Motor neuron (in vitro differentiated cells): ENCODE results near the gene FMNL2. TPM values are rescaled to one million over a fixed set of nuclear protein-coding genes. Genes with fewer than 3 reads are reported as not detected.

Experiments used
- ATAC-seq, 8 experiments: fragments of 200-7000 bp; cut with Tn5 transposase; replicated peaks in 6 of 8; 2 replicates each; pipeline ENCODE4 v1.8.0; 2021; ENCODE audit warnings: mild to moderate bottlenecking in 8 of 8, moderate library complexity in 8 of 8
- H3K27ac ChIP-seq, 2 donors: fragments of 250-450 bp; sonication (Bioruptor Pico); 2 replicates each; pipeline ENCODE4 v1.9.0; 2021; ENCODE audit warnings: antibody characterized with exemption in 2 of 2, mild to moderate bottlenecking in 2 of 2, moderate library complexity in 1 of 2
- H3K4me1 ChIP-seq, 2 donors: fragments of 250-450 bp; sonication (Bioruptor Pico); replicated peaks in 1 of 2; 2 replicates each; pipeline ENCODE4 v1.6.1; 2021; ENCODE audit warnings: antibody characterized with exemption in 2 of 2, mild to moderate bottlenecking in 2 of 2, moderate library complexity in 1 of 2
- H3K4me3 ChIP-seq, 5 donors: fragments of 250-450 bp; sonication (Bioruptor Pico); 2 replicates each; pipeline ENCODE4 v1.9.0; 2021; ENCODE audit warnings: antibody characterized with exemption in 5 of 5, mild to moderate bottlenecking in 5 of 5, moderate library complexity in 4 of 5
- WGBS, 10 experiments: fragments of 450-650 bp; shearing (Covaris generic); methylation state at CpG; one replicate each; pipeline ENCODE4 v1.0.0; 2022; 5-methylcytosine and 5-hydroxymethylcytosine counted together
- in situ Hi-C, 9 experiments: fragments of 400-800 bp; cut with MboI; loops; one replicate each; pipeline ENCODE4 v1.15.0; 2021; ENCODE audit warnings: low sequenced_read_pairs in 9 of 9, low pct_unique_long_range_greater_than_20kb in 2 of 9; ENCODE audit not compliant: unreplicated experiment in 9 of 9
- total RNA-seq, 8 experiments: library from RNA; unstranded; fragments of 300-600 nt; gene quantifications; 2 replicates each; pipeline versions ENCODE4 v1.2.3 to v1.2.4, GENCODE V29; 2022

Gene FMNL2
- total RNA-seq, 8 experiments from 2014 or later, result 28.9 to 179 (median 64.2) TPM

- 75 to 100% (median 100%) methylated on average over 1 of the region's 1 CpG; no CpG with 5 or more reads in 2 of the 10 experiments for WGBS, 10 experiments
- Histone ChIP-seq H3K4me1 (peaks cover 30 to 35% of the 10 kb centered on the region in 2 donors), H3K27ac (no peak overlapping the region)
These were observed 119.4 kb downstream of the FMNL2 start for GRCh38 chr2:152454371-152454770.

GRCh38 chr2:152454960-152455359 is 120.0 kb downstream of the FMNL2 start:
- Histone ChIP-seq H3K4me1 (peaks cover 28 to 35% of the 10 kb centered on the region in 2 donors), H3K27ac (no peak overlapping the region), H3K4me3 (no peak overlapping the region)
- in situ Hi-C loops, result loop anchor here in 1 of 9 experiments (25.0 kb wide), 1 partner anchor 268 kb away; the partner anchor contains the start of gene STAM2
- no peak for ATAC-seq
- WGBS, 10 experiments, result 10 to 100% (median 42%) methylated on average over 1 of the region's 1 CpG; no CpG with 5 or more reads in 2 of the 10 experiments

More at GRCh38 chr2:152454371-152454770, 119.4 kb downstream of the FMNL2 start:
- no peak for ATAC-seq
- in situ Hi-C loops, result loop anchor here in 1 of 9 experiments (25.0 kb wide), 1 partner anchor 267 kb away; the partner anchor contains the start of gene STAM2
- no peak overlapping the region for H3K4me3 ChIP-seq

GRCh38 chr2:152455738-152456137 is 120.8 kb downstream of the FMNL2 start:
- no peak overlapping the region for H3K27ac ChIP-seq
- peaks cover 28 to 35% of the 10 kb centered on the region in 2 donors for H3K4me1 ChIP-seq
- no peak for ATAC-seq
- WGBS, 10 experiments, result 97 to 100% (median 99%) methylated on average over 3 to 6 of the region's 6 CpGs; no CpG with 5 or more reads in 4 of the 10 experiments
- in situ Hi-C loops, result loop anchor here in 1 of 9 experiments (25.0 kb wide), 1 partner anchor 268 kb away; the partner anchor contains the start of gene STAM2
- no peak overlapping the region for H3K4me3 ChIP-seq

GRCh38 chr2:152456262-152456661 is 121.3 kb downstream of the FMNL2 start:
- 20 to 100% (median 93%) methylated on average over 1 to 3 of the region's 3 CpGs; no CpG with 5 or more reads in 1 of the 10 experiments for WGBS, 10 experiments
- Histone ChIP-seq H3K4me1 (peaks cover 28 to 35% of the 10 kb centered on the region in 2 donors), H3K4me3 (no peak overlapping the region), H3K27ac (no peak overlapping the region)
- ATAC-seq, result peak in 1 of 8 experiments; percentile 60
- in situ Hi-C loops, result loop anchor here in 1 of 9 experiments (25.0 kb wide), 1 partner anchor 269 kb away; the partner anchor contains the start of gene STAM2

- WGBS, 10 experiments, result 68 to 100% (median 90%) methylated on average over 1 to 5 of the region's 5 CpGs; no CpG with 5 or more reads in 3 of the 10 experiments
- ATAC-seq, result no peak
- Histone ChIP-seq H3K4me3 (no peak overlapping the region), H3K4me1 (peaks cover 9 to 19% of the 10 kb centered on the region in 2 donors), H3K27ac (no peak overlapping the region)
- in situ Hi-C loops, result loop anchor here in 1 of 9 experiments (25.0 kb wide), 1 partner anchor 271 kb away; the partner anchor contains the start of gene STAM2
These were observed 123.5 kb downstream of the FMNL2 start for GRCh38 chr2:152458441-152458940.

- ATAC-seq, result no peak
- no peak overlapping the region for H3K4me3 ChIP-seq
- in situ Hi-C loops, result loop anchor here in 1 of 9 experiments (25.0 kb wide), 1 partner anchor 272 kb away; the partner anchor contains the start of gene STAM2
- peaks cover 3 to 14% of the 10 kb centered on the region in 2 donors for H3K4me1 ChIP-seq
- WGBS, 10 experiments, result 75 to 100% (median 98%) methylated on average over 1 to 2 of the region's 2 CpGs; no CpG with 5 or more reads in 2 of the 10 experiments
- no peak overlapping the region for H3K27ac ChIP-seq
These were observed 124.1 kb downstream of the FMNL2 start for GRCh38 chr2:152459091-152459490.

- Histone ChIP-seq H3K27ac (no peak overlapping the region), H3K4me1 (peaks cover 7 to 10% of the 10 kb centered on the region in 2 donors), H3K4me3 (no peak overlapping the region)
- WGBS, 10 experiments, result 75 to 100% (median 90%) methylated on average over 1 to 6 of the region's 6 CpGs; no CpG with 5 or more reads in 1 of the 10 experiments
- no peak for ATAC-seq
- in situ Hi-C loops, result loop anchor here in 1 of 9 experiments (25.0 kb wide), 1 partner anchor 273 kb away; the partner anchor contains the start of gene STAM2
These were observed 125.6 kb downstream of the FMNL2 start for GRCh38 chr2:152460567-152460966.

- Histone ChIP-seq H3K4me1 (peaks cover 7 to 10% of the 10 kb centered on the region in 2 donors), H3K27ac (no peak overlapping the region), H3K4me3 (no peak overlapping the region)
- 80 to 100% (median 100%) methylated on average over 1 to 3 of the region's 3 CpGs; no CpG with 5 or more reads in 2 of the 10 experiments for WGBS, 10 experiments
- no peak for ATAC-seq
- in situ Hi-C loops, result loop anchor here in 1 of 9 experiments (25.0 kb wide), 1 partner anchor 275 kb away; the partner anchor contains the start of gene STAM2
These were observed 127.1 kb downstream of the FMNL2 start for GRCh38 chr2:152462120-152462519.

GRCh38 chr2:152462779-152463178 is 127.8 kb downstream of the FMNL2 start:
- no peak for ATAC-seq
- peaks cover 12 to 13% of the 10 kb centered on the region in 2 donors for H3K4me1 ChIP-seq
- in situ Hi-C loops, result loop anchor here in 1 of 9 experiments (25.0 kb wide), 1 partner anchor 275 kb away; the partner anchor contains the start of gene STAM2
- WGBS, 10 experiments, result 81 to 100% (median 89%) methylated on average over 2 to 5 of the region's 5 CpGs; no CpG with 5 or more reads in 1 of the 10 experiments
- H3K4me3 ChIP-seq, result no peak overlapping the region
- H3K27ac ChIP-seq, result no peak overlapping the region

GRCh38 chr2:152464851-152465470 is 130.0 kb downstream of the FMNL2 start:
- H3K27ac ChIP-seq, result no peak overlapping the region
- in situ Hi-C loops, result loop anchor here in 1 of 9 experiments (25.0 kb wide), 1 partner anchor 278 kb away; the partner anchor contains the start of gene STAM2
- H3K4me1 ChIP-seq, result peaks cover 24 to 29% of the 10 kb centered on the region in 2 donors
- no peak overlapping the region for H3K4me3 ChIP-seq
- WGBS, 10 experiments, result 78 to 95% (median 90%) methylated on average over 1 to 5 of the region's 7 CpGs; no CpG with 5 or more reads in 3 of the 10 experiments
- ATAC-seq, result no peak

GRCh38 chr2:152465541-152465940 is 130.6 kb downstream of the FMNL2 start:
- ATAC-seq, result no peak
- Histone ChIP-seq H3K27ac (no peak overlapping the region), H3K4me3 (no peak overlapping the region), H3K4me1 (peaks cover 24 to 29% of the 10 kb centered on the region in 2 donors)
- in situ Hi-C loops, result loop anchor here in 1 of 9 experiments (25.0 kb wide), 1 partner anchor 278 kb away; the partner anchor contains the start of gene STAM2
- 60 to 96% (median 69%) methylated on average over 1 to 3 of the region's 3 CpGs; no CpG with 5 or more reads in 6 of the 10 experiments for WGBS, 10 experiments

- 80 to 100% (median 98%) methylated on average over 1 to 6 of the region's 6 CpGs; no CpG with 5 or more reads in 4 of the 10 experiments for WGBS, 10 experiments
- ATAC-seq, result no peak
- H3K27ac ChIP-seq, result no peak overlapping the region
- peaks cover 24 to 29% of the 10 kb centered on the region in 2 donors for H3K4me1 ChIP-seq
- H3K4me3 ChIP-seq, result no peak overlapping the region
- in situ Hi-C loops, result loop anchor here in 1 of 9 experiments (25.0 kb wide), 1 partner anchor 279 kb away; the partner anchor contains the start of gene STAM2
These were observed 131.1 kb downstream of the FMNL2 start for GRCh38 chr2:152466041-152466440.
